Adrenal gland (tissue), 12 donors: Measurements from ENCODE around the gene FGFRL1. TPM values are rescaled to one million over a fixed set of nuclear protein-coding genes. Genes with fewer than 3 reads are reported as not detected.

ENCODE experiments used
- DNase-seq, 7 donors: peaks; one replicate each; pipeline ENCODE4 v3.0.0-alpha.2; 2019 to 2020
- H3K27ac ChIP-seq, 5 donors: fragments of 200-600 bp; sonication (generic) in 4 of 5; 1 replicate in 3 of 5; 2 replicates in 2 of 5; pipeline versions ENCODE4 v1.5.1 to v1.8.0; 2016 to 2020; ENCODE audit warnings: mild to moderate bottlenecking in 1 of 5
- H3K27me3 ChIP-seq: fragments of 200-600 bp; 2 replicates; pipeline ENCODE4 v1.8.0; 2021
- H3K36me3 ChIP-seq, 2 donors: fragments of 200-600 bp; replicated peaks in 1 of 2; 1 replicate in 1 of 2; 2 replicates in 1 of 2; pipeline versions ENCODE4 v1.5.1 to v1.8.0; 2018 to 2022
- H3K4me1 ChIP-seq, 2 donors: fragments of 200-600 bp; replicated peaks in 1 of 2; 1 replicate in 1 of 2; 2 replicates in 1 of 2; pipeline versions ENCODE4 v1.5.1 to v1.8.0; 2018 to 2021
- H3K4me3 ChIP-seq, 4 donors: fragments of 200-600 bp; sonication (generic) in 3 of 4; one replicate each; pipeline ENCODE4 v1.5.1; 2016 to 2018
- H3K9me3 ChIP-seq, 3 donors: fragments of 200-600 bp; sonication (generic) in 1 of 3; replicated peaks in 1 of 3; 1 replicate in 2 of 3; 2 replicates in 1 of 3; pipeline versions ENCODE4 v1.5.1 to v1.8.0; 2016 to 2021
- POLR2A ChIP-seq, 2 donors: fragments of 450-650 bp; IDR thresholded peaks; one replicate each; pipeline ENCODE4 v1.6.1; 2017; ENCODE audit warnings: antibody characterized with exemption in 2 of 2, mild to moderate bottlenecking in 2 of 2, moderate library complexity in 1 of 2
- WGBS, 4 donors: extraction: QIAGEN DNeasy Blood & Tissue Kit in 2 of 4; methylation state at CpG; one replicate each; pipeline versions ENCODE4 v1.1.5 to v1.1.7; 2013 to 2017; 5-methylcytosine and 5-hydroxymethylcytosine counted together
- intact Hi-C, 2 donors: fragments of 100-400 bp; cut with DNase I; formaldehyde crosslinking; loops; one replicate each; pipeline versions ENCODE4 v1.14.1 to v1.15.0; 2022 to 2023
- polyA plus RNA-seq, 3 donors: library from polyadenylated mRNA; stranded (reverse); fragments of 200-250 nt in 2 of 3; fragments of 350-450 nt in 1 of 3; fragmentation: Illumina TruSeq in 1 of 3; extraction: RNeasy Lipid Tissue Mini Kit (QIAGEN cat#74804) in 1 of 3; gene quantifications; one replicate each; pipeline ENCODE4 v1.2.3, GENCODE V29; 2013 to 2014
- total RNA-seq, 9 donors: library from RNA; depleted of rRNA in 4 of 9; stranded (reverse); fragments of >200 nt in 4 of 9; fragments of 120-200 nt in 1 of 9; fragmentation: NEBNext Ultra II Directional in 1 of 9; extraction: Animal tissue kit (Norgen Biotek cat#: 25700) in 1 of 9; gene quantifications; one replicate each; pipeline versions ENCODE4 v1.1.0 to v1.2.4, GENCODE V29; 2013 to 2023
- TF ChIP-seq, protein P1 (sequence below), 6 experiments: fragments of 450-650 bp in 4 of 6; fragments of 200-600 bp in 2 of 6; sonication (generic) in 1 of 6; IDR thresholded peaks; 1 replicate in 5 of 6; 2 replicates in 1 of 6; pipeline versions ENCODE4 v1.5.1 to v1.8.0; 2016 to 2021; ENCODE audit warnings: antibody characterized with exemption in 6 of 6, mild to moderate bottlenecking in 2 of 6, moderate library complexity in 1 of 6
- donor health status: healthy with polysubstance abuse.
- donor health status: Bipolar disorder and iron deficiency.
- donor health status: DM: yes; HTN: yes; CAD: no.
- donor health status: DM: no; HTN: no; CAD: no.
- donor health status: DM: no; HTN: no; CAD: no.
- donor health status: DM: yes; HTN: yes; CAD: no.

The FGFRL1 gene
- total and polyA plus RNA-seq, 12 donors: 24.4 to 274 (median 77.8) TPM

DNA sequence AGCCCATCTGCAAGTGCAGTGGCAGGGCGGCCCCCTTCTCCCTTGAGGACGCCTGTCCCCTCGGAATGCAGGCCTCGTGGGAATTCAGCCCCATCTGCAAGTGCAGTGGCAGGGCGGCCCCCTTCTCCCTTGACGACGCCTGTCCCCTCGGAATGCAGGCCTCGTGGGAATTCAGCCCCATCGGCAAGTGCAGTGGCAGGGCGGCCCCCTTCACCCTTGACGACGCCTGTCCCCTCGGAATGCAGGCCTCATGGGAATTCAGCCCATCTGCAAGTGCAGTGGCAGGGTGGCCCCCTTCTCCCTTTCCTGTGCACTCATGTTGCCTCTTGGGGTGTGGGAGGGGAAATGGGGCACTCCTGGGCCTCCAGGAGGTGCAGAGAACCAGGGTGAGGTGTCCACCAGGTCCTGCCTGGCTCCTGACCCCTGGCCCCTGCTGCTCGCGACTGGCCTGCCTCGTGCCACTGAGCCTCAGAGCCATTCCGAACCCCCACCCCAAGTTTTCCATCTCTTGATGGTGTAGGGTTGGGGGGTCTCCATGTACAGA is 11.5 kb upstream of the FGFRL1 start:
- Histone ChIP-seq H3K9me3 (no peaks in the 10 kb centered on the region), H3K36me3 (no peaks in the 10 kb centered on the region), H3K27ac (no peak overlapping the region), H3K4me3 (no peak overlapping the region), H3K27me3 (peaks cover 38% of the 10 kb centered on the region), H3K4me1 (peaks cover 18 to 23% of the 10 kb centered on the region in 2 donors)
- intact Hi-C loops: no loop called here
- TF ChIP-seq POLR2A (IDR thresholded peaks at IDR 0.05): no peak
- TF ChIP-seq, protein P1, sequence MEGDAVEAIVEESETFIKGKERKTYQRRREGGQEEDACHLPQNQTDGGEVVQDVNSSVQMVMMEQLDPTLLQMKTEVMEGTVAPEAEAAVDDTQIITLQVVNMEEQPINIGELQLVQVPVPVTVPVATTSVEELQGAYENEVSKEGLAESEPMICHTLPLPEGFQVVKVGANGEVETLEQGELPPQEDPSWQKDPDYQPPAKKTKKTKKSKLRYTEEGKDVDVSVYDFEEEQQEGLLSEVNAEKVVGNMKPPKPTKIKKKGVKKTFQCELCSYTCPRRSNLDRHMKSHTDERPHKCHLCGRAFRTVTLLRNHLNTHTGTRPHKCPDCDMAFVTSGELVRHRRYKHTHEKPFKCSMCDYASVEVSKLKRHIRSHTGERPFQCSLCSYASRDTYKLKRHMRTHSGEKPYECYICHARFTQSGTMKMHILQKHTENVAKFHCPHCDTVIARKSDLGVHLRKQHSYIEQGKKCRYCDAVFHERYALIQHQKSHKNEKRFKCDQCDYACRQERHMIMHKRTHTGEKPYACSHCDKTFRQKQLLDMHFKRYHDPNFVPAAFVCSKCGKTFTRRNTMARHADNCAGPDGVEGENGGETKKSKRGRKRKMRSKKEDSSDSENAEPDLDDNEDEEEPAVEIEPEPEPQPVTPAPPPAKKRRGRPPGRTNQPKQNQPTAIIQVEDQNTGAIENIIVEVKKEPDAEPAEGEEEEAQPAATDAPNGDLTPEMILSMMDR (IDR thresholded peaks at IDR 0.05): no peak
- no peak for DNase-seq
- WGBS, 4 donors: 66 to 85% (median 75%) methylated on average over 4 to 18 of the region's 18 CpGs

DNA sequence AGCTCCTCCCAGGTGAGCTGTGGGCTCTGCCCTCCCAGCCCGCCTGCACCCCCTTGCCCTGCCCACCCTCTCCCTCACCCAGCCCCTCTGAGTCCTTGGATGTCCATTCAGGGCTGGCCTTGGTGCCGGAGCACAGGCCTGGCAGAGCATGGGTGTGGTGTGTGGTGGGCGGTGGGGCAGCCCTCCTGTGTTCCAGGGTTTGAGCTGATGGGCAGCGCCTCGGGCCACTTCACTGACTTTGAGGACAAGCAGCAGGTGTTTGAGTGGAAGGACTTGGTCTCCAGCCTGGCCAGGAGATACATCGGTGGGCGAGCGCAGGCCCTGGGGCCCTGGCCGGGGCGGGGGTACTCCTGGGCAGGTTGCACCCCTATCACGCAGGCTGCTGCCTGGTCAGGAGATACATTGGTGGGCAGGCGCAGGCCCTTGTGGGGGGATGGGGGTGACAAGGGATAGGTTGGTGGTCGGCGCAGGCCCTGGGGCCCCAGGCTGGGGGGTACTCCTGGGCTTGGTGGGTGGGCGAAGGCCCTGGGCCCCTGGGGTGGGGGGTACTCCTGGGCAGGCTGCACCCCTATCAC is 10.7 kb upstream of the FGFRL1 start:
- no peak for DNase-seq
- H3K9me3 ChIP-seq: no peaks in the 10 kb centered on the region
- H3K27me3 ChIP-seq: peaks cover 38% of the 10 kb centered on the region
- WGBS, 4 donors: 80 to 100% (median 86%) methylated on average over 1 to 15 of the region's 15 CpGs
- no peak overlapping the region for H3K27ac ChIP-seq
- TF ChIP-seq POLR2A (IDR thresholded peaks at IDR 0.05): no peak
- TF ChIP-seq, protein P1 (IDR thresholded peaks at IDR 0.05): no peak
- intact Hi-C loops: no loop called here
- no peaks in the 10 kb centered on the region for H3K36me3 ChIP-seq
- peaks cover 18 to 23% of the 10 kb centered on the region in 2 donors for H3K4me1 ChIP-seq
- no peak overlapping the region for H3K4me3 ChIP-seq

DNA sequence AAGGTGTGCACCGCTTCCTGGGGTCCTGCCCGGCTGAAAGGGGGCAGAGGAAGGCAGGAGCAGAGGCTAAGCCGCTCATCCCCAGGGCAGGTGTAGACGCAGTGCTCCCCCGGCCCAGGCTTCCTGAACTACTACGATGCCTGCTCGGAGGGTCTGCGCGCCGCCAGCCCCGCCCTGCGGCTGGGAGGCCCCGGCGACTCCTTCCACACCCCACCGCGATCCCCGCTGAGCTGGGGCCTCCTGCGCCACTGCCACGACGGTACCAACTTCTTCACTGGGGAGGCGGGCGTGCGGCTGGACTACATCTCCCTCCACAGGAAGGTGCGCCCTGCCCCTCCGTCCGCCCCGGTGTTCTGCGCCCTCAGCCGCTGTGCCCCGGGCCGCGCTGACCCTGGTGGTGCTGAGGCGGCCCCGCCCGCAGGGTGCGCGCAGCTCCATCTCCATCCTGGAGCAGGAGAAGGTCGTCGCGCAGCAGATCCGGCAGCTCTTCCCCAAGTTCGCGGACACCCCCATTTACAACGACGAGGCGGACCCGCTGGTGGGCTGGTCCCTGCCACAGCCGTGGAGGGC is 9.8 kb upstream of the FGFRL1 start:
- no peaks in the 10 kb centered on the region for H3K36me3 ChIP-seq
- H3K9me3 ChIP-seq: no peaks in the 10 kb centered on the region
- no peak overlapping the region for H3K4me3 ChIP-seq
- TF ChIP-seq, protein P1 (IDR thresholded peaks at IDR 0.05): no peak
- no peak for TF ChIP-seq POLR2A (IDR thresholded peaks at IDR 0.05)
- 17 to 100% (median 31%) methylated on average over 1 to 48 of the region's 48 CpGs for WGBS, 4 donors
- no peak overlapping the region for H3K27ac ChIP-seq
- H3K4me1 ChIP-seq: peaks cover 18 to 23% of the 10 kb centered on the region in 2 donors
- peaks cover 38% of the 10 kb centered on the region for H3K27me3 ChIP-seq
- DNase-seq: no peak
- intact Hi-C loops: no loop called here

DNA sequence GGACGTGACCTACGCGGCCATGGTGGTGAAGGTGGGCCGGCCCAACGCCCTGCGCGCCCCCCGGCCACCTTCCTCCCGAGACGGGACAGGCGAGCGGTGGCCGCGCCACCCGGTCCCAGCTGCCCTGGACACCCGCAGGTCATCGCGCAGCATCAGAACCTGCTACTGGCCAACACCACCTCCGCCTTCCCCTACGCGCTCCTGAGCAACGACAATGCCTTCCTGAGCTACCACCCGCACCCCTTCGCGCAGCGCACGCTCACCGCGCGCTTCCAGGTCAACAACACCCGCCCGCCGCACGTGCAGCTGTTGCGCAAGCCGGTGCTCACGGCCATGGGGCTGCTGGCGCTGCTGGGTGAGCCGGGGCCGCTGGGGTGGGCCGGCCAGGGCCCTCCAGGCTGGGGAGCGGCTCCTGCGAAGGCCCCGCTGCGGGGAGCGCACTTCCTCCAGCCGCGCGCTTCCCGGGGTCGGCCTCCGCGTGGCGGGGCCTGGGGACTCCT is 9.2 kb upstream of the FGFRL1 start:
- 2 to 3% methylated on average over 54 of the region's 54 CpGs; no CpG with 5 or more reads in 2 of the 4 donors for WGBS, 4 donors
- Histone ChIP-seq H3K36me3 (no peaks in the 10 kb centered on the region), H3K27me3 (peaks cover 38% of the 10 kb centered on the region), H3K9me3 (no peaks in the 10 kb centered on the region), H3K4me1 (peaks cover 18 to 20% of the 10 kb centered on the region in 2 donors), H3K4me3 (peak overlapping the region in 1 of 4 donors; percentile 26), H3K27ac (no peak overlapping the region)
- DNase-seq: peak in 4 of 7 donors; percentile 61 to 65 (median 63)
- intact Hi-C loops: no loop called here
- TF ChIP-seq, protein P1 (IDR thresholded peaks at IDR 0.05): no peak
- TF ChIP-seq POLR2A (IDR thresholded peaks at IDR 0.05): no peak
